GM12878 (cell line): Measurements from ENCODE around the gene UBAP1. TPM values are rescaled to one million over a fixed set of nuclear protein-coding genes. Genes with fewer than 3 reads are reported as not detected.

Source experiments
- ATAC-seq: fragments of 200-7000 bp; cut with Tn5 transposase; 3 replicates; pipeline ENCODE4 v1.9.1; 2020; ENCODE audit warnings: mild to moderate bottlenecking, moderate library complexity
- BruUV-seq: library from RNA; stranded (reverse); fragments of 400-500 nt; replicated peaks from 2 replicates; lab custom pipeline; 2021; lab: Mats Ljungman, UMichigan
- CTCF ChIA-PET: fragments of 300-600 bp; sonication (Branson Sonifier 250); formaldehyde crosslinking; extraction: SDS; loops from one replicate; lab custom pipeline; 2021; ENCODE audit warnings: inconsistent platforms; lab: Yijun Ruan, JAX
- POLR2A ChIA-PET: fragments of 350-600 bp; formaldehyde crosslinking; extraction: SDS; loops from one replicate; lab custom pipeline; 2021; ENCODE audit warnings: inconsistent platforms; lab: Charles Lee
- RAD21 ChIA-PET: fragments of 300-600 bp; sonication (Branson Sonifier 250); formaldehyde crosslinking; loops from one replicate; lab custom pipeline; 2023; ENCODE audit warnings: antibody characterized with exemption; ENCODE audit not compliant: unreplicated experiment; lab: Charles Lee
- SMC1A ChIA-PET: fragments of 300-600 bp; sonication (Branson Sonifier 250); formaldehyde crosslinking; loops from one replicate; lab custom pipeline; 2023; ENCODE audit not compliant: unreplicated experiment, uncharacterized antibody; lab: Charles Lee
- DNase-seq: peaks from one replicate; pipeline ENCODE4 v3.0.0-alpha.2; 2011; ENCODE audit warnings: low read depth, low spot score
- FAIRE-seq: peaks from 3 replicates; lab custom pipeline; 2011; peaks lifted over from hg19 to GRCh38; lab: Jason Lieb, UNC
- H2AFZ ChIP-seq: 2 replicates; pipeline ENCODE4 v1.6.0; 2011; ENCODE audit warnings: low read depth, low read length, control low read depth; ENCODE audit not compliant: control insufficient read depth
- H3K27ac ChIP-seq: 2 replicates; pipeline ENCODE4 v1.5.1; 2011; ENCODE audit warnings: control low read depth; ENCODE audit not compliant: control insufficient read depth, insufficient read depth
- H3K27me3 ChIP-seq, 2 experiments: replicated peaks in 1 of 2; 2 replicates each; pipeline versions ENCODE4 v1.6.0 to v1.6.1; 2011; ENCODE audit warnings: low read length in 1 of 2; ENCODE audit not compliant: control insufficient read depth in 2 of 2, insufficient read depth in 2 of 2
- H3K36me3 ChIP-seq, 2 experiments: 2 replicates each; pipeline ENCODE4 v1.5.1; 2011; ENCODE audit warnings: low read length in 1 of 2; ENCODE audit not compliant: control insufficient read depth in 2 of 2, insufficient read depth in 2 of 2
- H3K4me1 ChIP-seq: 2 replicates; pipeline ENCODE4 v1.6.1; 2011; ENCODE audit warnings: mild to moderate bottlenecking, low read length, moderate library complexity, mixed read lengths; ENCODE audit not compliant: control insufficient read depth, insufficient read depth
- H3K4me2 ChIP-seq: 2 replicates; pipeline ENCODE4 v1.6.0; 2011; ENCODE audit warnings: control low read depth; ENCODE audit not compliant: control insufficient read depth, insufficient read depth
- H3K4me3 ChIP-seq: fragments of 200-600 bp; sonication (generic); 2 replicates; pipeline ENCODE4 v1.5.1; 2016
- H3K79me2 ChIP-seq: 2 replicates; pipeline ENCODE4 v1.6.0; 2011; ENCODE audit warnings: low read length; ENCODE audit not compliant: control insufficient read depth, insufficient read depth
- H3K9ac ChIP-seq: 2 replicates; pipeline ENCODE4 v1.8.0; 2011; ENCODE audit warnings: low read length, control low read depth, mixed read lengths; ENCODE audit not compliant: control insufficient read depth, insufficient read depth
- H3K9me3 ChIP-seq: replicated peaks from 3 replicates; pipeline ENCODE4 v1.5.1; 2011; ENCODE audit warnings: mild to moderate bottlenecking, low read length; ENCODE audit not compliant: control insufficient read depth, insufficient read depth
- H4K20me1 ChIP-seq: 2 replicates; pipeline ENCODE4 v1.6.0; 2011; ENCODE audit not compliant: control insufficient read depth, insufficient read depth
- PRDM15 ChIP-seq: fragments of 450-650 bp; formaldehyde crosslinking; IDR thresholded peaks from 2 replicates; pipeline ENCODE4 v1.4.0; 2020; ENCODE audit warnings: mild to moderate bottlenecking, moderate library complexity
- RAD21 ChIP-seq: IDR thresholded peaks from 2 replicates; pipeline ENCODE4 v1.6.1; 2011; ENCODE audit warnings: mild to moderate bottlenecking, low read depth, low read length, moderate library complexity; ENCODE audit not compliant: insufficient read depth
- SMC3 ChIP-seq: IDR thresholded peaks from 2 replicates; pipeline ENCODE4 v1.6.1; 2011; ENCODE audit warnings: low read length, improper control_type of control experiment, borderline replicate concordance
- ZNF687 ChIP-seq: fragments of 450-650 bp; IDR thresholded peaks from 2 replicates; pipeline ENCODE4 v1.6.1; 2017; ENCODE audit warnings: mild to moderate bottlenecking, moderate library complexity
- WGBS: methylation state at CpG from one replicate; pipeline ENCODE4 v1.1.6; 2016; ENCODE audit warnings: low lambda C conversion rate; ENCODE audit not compliant: insufficient replicate concordance, insufficient coverage; ENCODE audit errors: missing lambda C conversion rate; 5-methylcytosine and 5-hydroxymethylcytosine counted together
- in situ Hi-C: fragments of 300-500 bp; cut with MboI; formaldehyde crosslinking; loops from 9 replicates; pipeline ENCODE4 v1.14.3; 2018; ENCODE audit warnings: mixed read lengths
- intact Hi-C: fragments of 100-400 bp; cut with micrococcal nuclease; formaldehyde crosslinking; loops from one replicate; pipeline ENCODE4 v1.14.2; 2022; ENCODE audit not compliant: unreplicated experiment
- polyA plus RNA-seq, 11 experiments: library from polyadenylated mRNA; depleted of rRNA in 4 of 11; unstranded in 6 of 11; stranded (reverse) in 5 of 11; fragments of >200 nt; fragmentation: Nextera tagmentation in 4 of 11; fragmentation: Illumina TruSeq in 1 of 11; extraction: Ambion mirVana in 4 of 11; extraction: Trizol in 1 of 11; gene quantifications; 1 replicate in 1 of 11; 2 replicates in 10 of 11; pipeline versions ENCODE4 v1.2.1 to v1.2.3, GENCODE V29; 2011 to 2016; ENCODE audit warnings: inconsistent platforms in 2 of 11, missing spikeins in 2 of 11, low read depth in 1 of 11
- total RNA-seq, 4 experiments: library from RNA; depleted of rRNA in 3 of 4; stranded (reverse); fragments of >200 nt in 3 of 4; fragmentation: Illumina TruSeq in 1 of 4; extraction: Trizol in 1 of 4; gene quantifications; 2 replicates each; pipeline versions ENCODE4 v1.2.1 to v1.2.3, GENCODE V29; 2013 to 2021
- TF ChIP-seq, protein P1 (sequence below), 3 experiments: IDR thresholded peaks in 2 of 3; conservative IDR thresholded peaks in 1 of 3; 2 replicates each; pipeline ENCODE4 v1.5.1; 2011; ENCODE audit warnings: low read depth in 3 of 3, low read length in 3 of 3, mild to moderate bottlenecking in 3 of 3, control low read depth in 2 of 3, moderate library complexity in 2 of 3, inconsistent platforms in 1 of 3, mixed read lengths in 1 of 3; ENCODE audit not compliant: control insufficient read depth in 2 of 3, insufficient read depth in 1 of 3; ENCODE audit errors: extremely low read depth in 1 of 3

Gene UBAP1
- total and polyA plus RNA-seq, 10 of the 15 experiments (the other 5 are each of a cell fraction or from before 2014, with no cell fraction given) = 2.1 to 47.9 (median 27.2) TPM

GRCh38 chr9:34256104-34256503, 77.3 kb downstream of the UBAP1 start:
- FAIRE-seq (no peak), ATAC-seq (peak; percentile 42; the same call in 2 of the 3 replicates), DNase-seq (no peak)
- in situ Hi-C loops = no loop called here
- Histone ChIP-seq H3K4me2 (no peak overlapping the region), H3K4me1 (no peaks in the 10 kb centered on the region), H3K9ac (no peak overlapping the region), H2AFZ (no peak overlapping the region), H3K9me3 (no peaks in the 10 kb centered on the region), H3K79me2 (no peaks in the 10 kb centered on the region), H3K27me3 (no peaks in the 10 kb centered on the region), H3K36me3 (peaks cover 15 to 20% of the 10 kb centered on the region in 2 experiments), H4K20me1 (no peaks in the 10 kb centered on the region), H3K4me3 (no peak overlapping the region), H3K27ac (no peak overlapping the region)
- 65% methylated on average over 6 of the region's 6 CpGs for WGBS
- POLR2A ChIA-PET = interaction anchor here (0.6 kb wide), 1 partner anchor 1937 kb away, joined by 3 read pairs; no protein-coding TSS in a partner anchor
- BruUV-seq = no TSS peak
- RAD21 ChIA-PET = interaction anchor here (1.2 kb wide), 1 partner anchor 79 kb away, joined by 4 read pairs; no protein-coding TSS in a partner anchor
- TF ChIP-seq RAD21 = 0 out of 2 replicates have a peak, but pooled peaks have one; percentile 14
- TF ChIP-seq ZNF687 = no peak
- no peak for TF ChIP-seq PRDM15
- TF ChIP-seq SMC3 = peak; percentile 8; the same call in 1 of the 2 replicates
- TF ChIP-seq, protein P1, sequence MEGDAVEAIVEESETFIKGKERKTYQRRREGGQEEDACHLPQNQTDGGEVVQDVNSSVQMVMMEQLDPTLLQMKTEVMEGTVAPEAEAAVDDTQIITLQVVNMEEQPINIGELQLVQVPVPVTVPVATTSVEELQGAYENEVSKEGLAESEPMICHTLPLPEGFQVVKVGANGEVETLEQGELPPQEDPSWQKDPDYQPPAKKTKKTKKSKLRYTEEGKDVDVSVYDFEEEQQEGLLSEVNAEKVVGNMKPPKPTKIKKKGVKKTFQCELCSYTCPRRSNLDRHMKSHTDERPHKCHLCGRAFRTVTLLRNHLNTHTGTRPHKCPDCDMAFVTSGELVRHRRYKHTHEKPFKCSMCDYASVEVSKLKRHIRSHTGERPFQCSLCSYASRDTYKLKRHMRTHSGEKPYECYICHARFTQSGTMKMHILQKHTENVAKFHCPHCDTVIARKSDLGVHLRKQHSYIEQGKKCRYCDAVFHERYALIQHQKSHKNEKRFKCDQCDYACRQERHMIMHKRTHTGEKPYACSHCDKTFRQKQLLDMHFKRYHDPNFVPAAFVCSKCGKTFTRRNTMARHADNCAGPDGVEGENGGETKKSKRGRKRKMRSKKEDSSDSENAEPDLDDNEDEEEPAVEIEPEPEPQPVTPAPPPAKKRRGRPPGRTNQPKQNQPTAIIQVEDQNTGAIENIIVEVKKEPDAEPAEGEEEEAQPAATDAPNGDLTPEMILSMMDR (IDR thresholded peaks at IDR 0.05 in 2 of 3, conservative IDR thresholded peaks at IDR 0.05 in 1 of 3; ENCODE audit: control insufficient read depth in 2 of 3, extremely low read depth in 1 of 3, insufficient read depth in 1 of 3, low read depth in 3 of 3, low read length in 3 of 3) = peak; percentile 22 to 29 (median 26); a peak in 3 of 6 replicates
- SMC1A ChIA-PET = interaction anchor here (0.6 to 1.1 kb wide), 2 partner anchors 72 to 210 kb away, joined by 3 read pairs; no protein-coding TSS in a partner anchor
- intact Hi-C loops = no loop called here
- CTCF ChIA-PET = interaction anchor here (0.8 to 1.1 kb wide), 3 partner anchors 21 to 182 kb away, joined by 3 to 4 read pairs (median 4); no protein-coding TSS in a partner anchor
